SK-N-MC (cell line): ENCODE data around the gene ADH7.
"Not testable (repeated sequence)": the region's sequence is repeated elsewhere in the genome, so short reads cannot be mapped to it uniquely, and the experiment has no call there.

Experiments
- DNase-seq: peaks from one replicate; pipeline ENCODE4 v3.0.0-alpha.2; 2011; ENCODE audit warnings: low read depth, low spot score
- H3K27ac ChIP-seq: fragments of 200-600 bp; sonication (generic); 2 replicates; pipeline ENCODE4 v1.5.1; 2016; ENCODE audit warnings: mixed run types
- H3K36me3 ChIP-seq: fragments of 200-600 bp; sonication (generic); 2 replicates; pipeline ENCODE4 v1.6.1; 2017; ENCODE audit warnings: antibody characterized with exemption, low read length, mixed read lengths; ENCODE audit not compliant: insufficient read depth
- H3K4me3 ChIP-seq: fragments of 200-600 bp; sonication (generic); 2 replicates; pipeline ENCODE4 v1.5.1; 2016
- H3K9ac ChIP-seq: fragments of 200-600 bp; sonication (generic); 2 replicates; pipeline ENCODE4 v1.8.0; 2017; ENCODE audit warnings: mixed run types, mixed read lengths; ENCODE audit not compliant: insufficient read length
- H3K9me3 ChIP-seq: fragments of 200-600 bp; sonication (generic); 2 replicates; pipeline ENCODE4 v1.6.1; 2017; ENCODE audit warnings: low read depth, mild to moderate bottlenecking, antibody characterized with exemption, low read length, moderate library complexity, mixed read lengths
- EZH2 ChIP-seq: fragments of 200-600 bp; sonication (generic); IDR thresholded peaks from one replicate; pipeline ENCODE4 v1.6.1; 2017; ENCODE audit warnings: antibody characterized with exemption
- FOXP2 ChIP-seq: optimal IDR thresholded peaks from 2 replicates; pipeline ENCODE3; 2011; ENCODE audit warnings: mild to moderate bottlenecking, moderate library complexity; ENCODE audit not compliant: insufficient read depth; ENCODE audit errors: extremely low read length, control extremely low read depth
- POLR2AphosphoS5 ChIP-seq: IDR thresholded peaks from 2 replicates; pipeline ENCODE4 v1.6.1; 2012; ENCODE audit warnings: mild to moderate bottlenecking, low read depth, low read length, borderline replicate concordance

ADH7 gene

DNA sequence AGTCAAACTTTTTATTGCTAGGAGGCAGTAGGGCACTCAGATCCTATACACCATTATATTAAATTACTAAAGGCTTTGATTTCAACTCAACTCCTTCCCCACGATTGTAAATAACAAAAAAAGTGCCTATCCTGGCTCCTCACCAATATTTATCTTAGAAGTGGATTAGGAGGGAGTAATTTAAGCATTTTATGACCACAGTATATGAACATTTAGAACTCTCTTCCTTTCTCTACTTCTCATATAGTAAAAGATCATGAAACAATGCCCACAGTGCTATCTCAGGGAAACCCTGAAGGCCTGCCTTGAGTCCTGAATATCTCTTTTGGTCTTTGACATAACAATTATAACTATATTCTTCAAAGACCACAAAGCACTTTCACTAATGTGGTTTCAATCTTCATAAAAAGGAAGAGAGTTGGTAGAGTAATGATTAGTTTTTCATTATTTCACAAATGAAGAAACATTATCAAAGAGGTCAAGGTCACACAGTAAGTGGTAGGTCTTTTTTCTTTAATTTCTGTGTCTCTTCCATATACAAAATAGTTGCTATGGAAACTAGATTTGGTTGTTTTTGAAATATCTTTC is 53.5 kb downstream of the ADH7 start:
- no peak overlapping the region for H3K27ac ChIP-seq
- no peaks in the 10 kb centered on the region for H3K9me3 ChIP-seq
- no peak overlapping the region for H3K9ac ChIP-seq
- no peak for DNase-seq
- TF ChIP-seq FOXP2 (no peak), EZH2 (no peak), POLR2AphosphoS5 (no peak)
- no peak overlapping the region for H3K4me3 ChIP-seq
- no peaks in the 10 kb centered on the region for H3K36me3 ChIP-seq

GRCh38 chr4:99379571-99379970 is 55.6 kb downstream of the ADH7 start:
- H3K9me3 ChIP-seq = no peaks in the 10 kb centered on the region
- DNase-seq = no peak
- H3K27ac ChIP-seq = no peak overlapping the region
- no peak overlapping the region for H3K9ac ChIP-seq
- no peak for TF ChIP-seq POLR2AphosphoS5
- TF ChIP-seq EZH2 = no peak
- TF ChIP-seq FOXP2 = no peak
- no peak overlapping the region for H3K4me3 ChIP-seq
- no peaks in the 10 kb centered on the region for H3K36me3 ChIP-seq

GRCh38 chr4:99378876-99379275 is 56.3 kb downstream of the ADH7 start:
- H3K36me3 ChIP-seq = no peaks in the 10 kb centered on the region
- no peak for DNase-seq
- no peaks in the 10 kb centered on the region for H3K9me3 ChIP-seq
- TF ChIP-seq POLR2AphosphoS5 (no peak), EZH2 (no peak), FOXP2 (no peak)
- no peak overlapping the region for H3K4me3 ChIP-seq
- no peak overlapping the region for H3K27ac ChIP-seq
- H3K9ac ChIP-seq = no peak overlapping the region

GRCh38 chr4:99377341-99377740 is 57.8 kb downstream of the ADH7 start:
- H3K27ac ChIP-seq, H3K9ac ChIP-seq, H3K36me3 ChIP-seq, H3K4me3 ChIP-seq, H3K9me3 ChIP-seq, DNase-seq: not testable (repeated sequence)

DNA sequence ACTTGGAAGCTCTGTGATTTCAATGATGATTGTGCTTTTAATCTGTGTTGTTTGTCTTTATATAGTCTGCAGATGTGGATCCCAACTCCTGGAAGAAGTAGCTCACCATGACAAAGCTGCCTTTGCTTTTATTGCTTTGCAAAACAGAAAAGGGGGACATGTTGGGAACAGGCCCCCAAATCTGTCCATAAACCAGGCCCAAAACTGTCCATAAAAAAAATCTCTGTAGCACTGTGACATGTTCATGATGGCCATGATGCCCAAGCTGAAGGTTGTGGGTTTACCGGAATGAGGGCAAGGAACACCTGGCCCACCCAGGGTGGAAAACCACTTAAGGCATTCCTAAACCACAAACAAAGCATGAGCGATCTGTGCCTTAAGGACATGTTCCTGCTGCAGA is 62.7 kb downstream of the ADH7 start:
- not testable (repeated sequence) for H3K36me3 ChIP-seq, H3K9ac ChIP-seq, H3K4me3 ChIP-seq, H3K27ac ChIP-seq, DNase-seq, H3K9me3 ChIP-seq

- not testable (repeated sequence) for H3K9ac ChIP-seq, DNase-seq, H3K4me3 ChIP-seq, H3K27ac ChIP-seq, H3K36me3 ChIP-seq, H3K9me3 ChIP-seq
These were observed 67.3 kb downstream of the ADH7 start for GRCh38 chr4:99367817-99368216.

DNA sequence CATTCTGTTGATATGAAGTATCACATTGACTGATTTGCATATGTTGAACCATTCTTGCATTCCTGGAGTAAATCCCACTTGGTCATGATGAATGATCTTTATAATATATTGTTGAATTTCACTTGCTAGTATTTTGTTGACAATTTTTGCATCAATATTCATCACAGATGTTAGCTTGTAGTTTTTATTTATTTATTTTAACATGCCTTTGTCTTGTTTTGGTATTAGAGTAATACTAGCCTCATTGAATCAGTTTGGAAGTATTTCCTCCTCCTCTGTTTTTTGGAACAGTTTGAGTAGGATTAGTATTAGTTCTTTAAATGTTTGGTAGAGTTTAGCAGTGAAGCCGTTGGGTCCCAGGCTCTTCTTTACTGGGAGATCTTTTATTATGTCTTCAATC is 68.7 kb downstream of the ADH7 start:
- Histone ChIP-seq H3K27ac (no peak overlapping the region), H3K36me3 (no peaks in the 10 kb centered on the region), H3K9ac (no peak overlapping the region), H3K4me3 (no peak overlapping the region), H3K9me3 (no peaks in the 10 kb centered on the region)
- no peak for DNase-seq
- TF ChIP-seq EZH2 (no peak), POLR2AphosphoS5 (no peak), FOXP2 (no peak)

DNA sequence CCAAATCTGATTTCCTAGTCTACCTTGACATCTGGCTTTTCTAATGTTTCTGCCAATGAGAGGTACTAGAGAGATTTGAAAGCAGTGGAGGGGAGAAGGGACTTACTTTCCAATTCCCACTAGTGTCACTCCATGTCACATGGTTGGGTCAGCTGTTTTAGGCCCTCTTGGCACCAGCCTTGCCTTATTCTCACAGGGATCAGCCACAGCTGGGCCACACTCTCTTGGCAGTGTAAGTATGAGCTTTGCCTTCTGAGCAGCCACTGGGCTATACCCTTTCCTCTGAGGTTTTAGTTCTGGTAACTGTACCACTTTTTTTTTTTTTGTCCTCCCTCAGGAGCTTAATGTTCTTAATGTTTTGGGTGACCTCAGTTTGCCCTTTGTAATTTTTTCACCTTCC is 72.4 kb downstream of the ADH7 start:
- TF ChIP-seq POLR2AphosphoS5 (no peak), EZH2 (no peak), FOXP2 (no peak)
- Histone ChIP-seq H3K36me3 (no peaks in the 10 kb centered on the region), H3K9me3 (no peaks in the 10 kb centered on the region), H3K4me3 (no peak overlapping the region), H3K9ac (no peak overlapping the region), H3K27ac (no peak overlapping the region)
- DNase-seq = no peak
